Activated gamma-delta T cell (primary cell): ENCODE results near the gene ITGB2.
"Not testable (repeated sequence)": the region's sequence is repeated elsewhere in the genome, so short reads cannot be mapped to it uniquely, and the experiment has no call there.

Experiments used
- DNase-seq: peaks from one replicate; lab custom pipeline; 2025; lab: John Stamatoyannopoulos, UW

Gene ITGB2

GRCh38 chr21:44940116-44940631, 19.5 kb upstream of the ITGB2 start:
- DNase-seq = no peak

GRCh38 chr21:44939532-44940115, 18.9 kb upstream of the ITGB2 start, which contains the start of gene SLX9:
TSS of gene SLX9 (plus strand) at chr21:44940029. CDS start at chr21:44940058, 29 bp downstream.
- peak; percentile 58 for DNase-seq

GRCh38 chr21:44938772-44939531, 18.3 kb upstream of the ITGB2 start:
- DNase-seq = no peak

- no peak for DNase-seq
Measured at GRCh38 chr21:44935533-44935927, 14.8 kb upstream of the ITGB2 start.

DNA sequence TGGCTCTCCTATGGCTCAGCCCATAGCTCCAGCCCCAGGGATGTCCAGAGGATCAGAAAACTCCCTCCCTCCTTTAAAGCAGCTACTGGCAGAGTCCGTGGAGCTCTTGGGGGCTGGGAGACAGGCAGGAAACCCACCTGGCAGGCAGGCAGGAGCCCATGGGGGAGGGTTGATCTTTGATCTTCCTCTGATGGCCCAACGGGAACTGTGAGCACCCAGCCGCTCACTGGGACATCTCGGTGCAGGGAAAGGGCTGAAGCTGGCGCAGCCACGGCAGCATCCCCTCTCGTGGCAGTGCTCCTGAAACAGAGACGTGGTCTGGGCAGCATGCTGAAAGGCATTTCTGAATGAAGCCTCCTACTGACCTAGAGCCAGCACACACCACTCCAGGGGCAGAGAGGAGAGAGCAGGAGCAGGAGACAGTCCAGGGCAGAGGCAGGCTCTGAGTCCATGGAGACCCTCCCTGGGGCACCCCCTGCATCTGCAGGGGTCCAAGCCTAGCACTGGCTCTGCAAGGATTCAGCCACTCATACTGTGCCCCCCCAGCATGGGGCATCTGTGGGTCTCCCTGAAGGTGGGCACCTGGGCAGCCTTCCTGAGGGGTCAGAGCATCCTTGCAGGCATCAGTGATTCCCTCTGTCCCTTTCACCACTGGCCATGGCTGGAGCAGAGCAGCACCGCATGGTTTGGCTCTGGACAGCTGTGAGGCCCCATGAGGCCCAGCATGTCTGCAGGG, 14.3 kb upstream of the ITGB2 start:
- DNase-seq = no peak

DNA sequence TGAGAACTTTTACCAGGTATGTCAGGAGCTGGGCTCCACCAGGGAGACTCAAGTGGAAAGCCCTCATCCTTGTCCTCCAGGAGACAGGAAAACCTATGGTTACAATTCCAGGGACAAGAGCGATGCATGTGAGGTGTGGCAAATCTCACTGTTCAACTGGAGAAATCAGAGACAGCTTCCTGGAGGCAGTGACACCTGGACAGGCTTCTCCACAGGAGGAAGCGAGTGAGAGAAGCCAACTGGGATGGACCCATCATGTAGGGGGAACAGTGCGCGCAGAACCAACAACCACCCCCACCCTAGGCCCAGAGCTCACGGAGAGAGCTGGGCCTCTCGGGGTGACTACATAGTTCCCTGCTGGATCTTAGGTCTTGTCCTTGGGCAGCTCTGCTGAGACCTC, 13.6 kb upstream of the ITGB2 start:
- DNase-seq = no peak

- no peak for DNase-seq
Measured at GRCh38 chr21:44933918-44934260, 13.2 kb upstream of the ITGB2 start.

DNA sequence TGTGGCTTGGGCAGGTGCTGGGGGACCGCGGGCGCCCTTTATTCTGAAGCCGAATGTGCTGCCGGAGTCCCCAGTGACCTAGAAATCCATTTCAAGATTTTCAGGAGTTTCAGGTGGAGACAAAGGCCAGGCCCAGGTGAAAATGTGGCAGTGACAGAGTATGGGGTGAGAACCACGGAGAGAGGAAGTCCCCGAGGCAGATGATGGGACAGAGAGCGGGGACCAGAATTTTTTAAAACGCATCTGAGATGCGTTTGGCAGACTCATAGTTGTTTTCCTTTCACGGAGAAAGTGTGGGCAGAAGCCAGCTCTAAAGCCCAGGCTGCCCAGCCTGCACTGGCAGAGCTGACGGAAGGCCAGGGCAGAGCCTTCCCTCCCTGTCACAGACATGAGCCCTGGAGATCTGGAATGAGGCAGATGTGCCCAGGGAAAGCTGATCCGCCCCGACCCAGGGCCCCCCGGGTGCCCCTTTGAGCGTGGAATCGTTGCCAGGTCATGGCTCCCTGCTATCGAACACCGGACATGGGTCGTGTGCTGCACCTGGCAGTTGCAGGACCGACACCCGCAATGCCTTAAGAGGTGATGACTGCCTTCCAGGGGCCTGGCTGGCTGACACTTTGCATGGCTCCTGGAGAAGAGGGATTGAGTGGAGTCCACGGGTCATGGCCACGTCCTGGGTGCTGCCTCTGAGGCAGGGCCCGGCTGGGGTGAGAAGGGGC, 12.7 kb upstream of the ITGB2 start:
- no peak for DNase-seq

- DNase-seq = peak; percentile 47
Measured at GRCh38 chr21:44932408-44933181, 11.9 kb upstream of the ITGB2 start.

DNA sequence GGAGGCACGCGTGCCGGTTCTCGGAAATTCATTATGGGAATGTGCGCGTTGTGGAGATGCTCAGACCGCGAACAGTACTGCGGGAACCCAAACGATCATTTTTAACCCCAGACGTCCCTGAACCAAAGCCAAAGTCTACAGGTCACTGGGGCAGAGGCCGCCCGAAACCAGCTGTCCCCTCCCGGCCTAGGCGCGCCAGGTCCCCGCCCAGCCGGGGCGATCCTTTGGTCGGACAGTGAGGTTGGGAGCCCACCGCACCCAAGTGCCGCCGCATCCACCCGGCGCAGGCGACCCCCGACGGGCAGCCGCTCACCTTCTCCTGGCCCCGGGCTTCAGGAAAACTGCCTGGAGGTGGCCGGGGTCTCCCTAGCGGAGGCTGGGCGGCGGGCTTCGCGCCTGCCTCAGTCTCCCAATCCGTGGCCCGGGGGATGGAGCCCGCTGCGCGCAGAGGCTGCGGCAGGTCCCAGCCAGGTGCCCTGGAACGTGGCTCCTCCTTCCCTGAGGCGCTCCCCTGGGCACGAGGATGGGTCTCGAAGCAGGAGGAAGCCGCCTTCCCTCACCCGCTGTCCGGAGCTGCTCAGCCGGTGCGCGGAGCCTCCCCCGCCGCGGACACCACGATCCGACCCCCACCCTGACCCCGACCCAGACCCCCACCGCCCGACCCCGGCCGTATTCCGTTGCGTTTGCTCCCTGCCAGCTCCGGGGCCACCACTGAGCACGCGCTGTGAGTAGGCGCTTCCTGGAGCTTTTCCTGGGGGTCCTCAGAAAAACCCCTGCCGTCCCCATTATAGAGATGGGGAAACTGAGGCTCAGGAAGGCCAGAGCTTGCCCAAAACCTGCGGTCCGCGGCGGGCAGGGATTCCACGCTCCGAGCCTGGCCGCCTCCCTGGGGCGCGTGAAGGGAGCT, 11.1 kb upstream of the ITGB2 start:
- no peak for DNase-seq

DNA sequence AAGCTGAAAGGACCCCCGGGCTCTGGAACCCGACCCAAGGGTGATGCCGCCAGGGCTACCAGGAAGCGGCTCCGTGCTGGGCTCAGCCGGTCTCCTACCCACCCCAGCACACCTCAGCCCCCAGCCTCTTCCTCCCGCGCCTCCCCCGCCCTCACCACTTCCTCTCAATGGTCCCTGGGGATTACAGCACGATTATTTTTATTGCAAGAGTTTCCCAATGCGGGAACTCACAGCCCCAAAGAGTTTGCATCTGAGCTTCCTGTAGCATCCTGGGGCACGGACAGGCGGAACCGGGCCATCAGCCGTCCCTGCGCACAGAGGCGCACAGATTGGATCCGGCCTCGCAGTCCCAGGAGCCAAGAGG, 10.4 kb upstream of the ITGB2 start:
- no peak for DNase-seq

GRCh38 chr21:44930543-44930981, 9.9 kb upstream of the ITGB2 start:
- DNase-seq = no peak

DNA sequence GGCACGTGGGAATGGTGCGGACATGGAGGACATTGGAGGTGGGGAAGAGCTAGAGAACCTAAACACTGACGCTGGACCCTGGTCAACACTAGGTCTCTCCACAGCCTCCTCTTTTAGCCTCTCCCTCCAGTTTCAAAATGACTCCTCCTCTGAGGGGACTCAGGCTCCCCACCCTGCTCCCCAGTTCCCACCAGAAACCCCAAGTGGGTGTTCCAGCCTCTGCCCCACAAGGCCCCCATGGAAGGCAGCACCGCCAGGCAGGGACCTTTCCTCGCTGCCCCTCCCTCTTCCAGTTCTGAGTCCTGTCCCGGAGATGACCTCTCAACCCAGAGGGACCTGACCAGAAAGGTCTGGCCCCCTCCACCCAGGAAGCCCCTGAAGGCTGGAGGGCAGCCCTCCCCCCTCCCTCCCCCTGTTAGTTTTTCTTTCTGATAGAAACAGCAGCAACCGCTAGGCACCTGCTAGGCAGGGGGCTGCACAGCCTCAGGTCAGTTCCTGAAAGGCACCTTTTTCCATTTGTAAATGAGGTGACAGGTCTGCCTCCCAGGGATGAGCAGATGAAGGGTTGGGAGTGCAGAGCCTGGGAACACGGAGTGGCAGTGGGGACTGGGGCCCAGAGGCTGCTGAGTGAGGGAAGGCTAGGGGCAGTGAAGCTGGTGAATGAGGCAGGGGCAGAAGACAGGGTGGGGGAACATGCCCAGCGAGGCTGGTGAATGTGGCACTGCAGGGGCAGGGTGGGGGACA, 9.3 kb upstream of the ITGB2 start:
- no peak for DNase-seq

DNA sequence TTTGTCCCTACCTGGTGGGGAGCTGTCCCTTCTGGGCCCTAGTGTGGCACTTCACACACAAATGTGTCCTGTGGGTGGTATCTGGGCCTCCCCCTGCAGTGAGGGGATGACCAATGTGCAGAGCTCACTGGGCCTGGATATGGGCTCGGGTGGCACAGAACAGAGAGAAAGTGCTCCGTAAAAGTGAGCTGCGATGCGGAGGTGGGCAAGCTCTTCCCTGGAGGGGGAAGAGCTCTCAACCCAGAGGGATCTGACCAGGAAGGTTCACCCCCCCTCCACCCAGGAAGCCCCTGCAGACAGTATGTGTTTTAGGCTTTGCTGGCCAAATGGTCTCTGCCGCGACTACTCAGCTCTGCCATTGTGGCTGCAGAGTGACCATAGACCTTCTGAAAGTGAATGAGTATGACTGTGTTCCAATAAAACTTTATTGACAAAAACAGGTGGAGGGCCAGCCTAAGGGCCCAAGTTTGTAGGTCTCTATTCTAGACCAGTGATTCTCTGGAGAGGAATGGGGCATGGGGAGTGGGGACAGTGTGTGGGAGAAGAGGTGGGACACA, 8.6 kb upstream of the ITGB2 start:
- DNase-seq = no peak

- DNase-seq = not testable (repeated sequence)
Measured at GRCh38 chr21:44928500-44929241, 8.0 kb upstream of the ITGB2 start.

DNA sequence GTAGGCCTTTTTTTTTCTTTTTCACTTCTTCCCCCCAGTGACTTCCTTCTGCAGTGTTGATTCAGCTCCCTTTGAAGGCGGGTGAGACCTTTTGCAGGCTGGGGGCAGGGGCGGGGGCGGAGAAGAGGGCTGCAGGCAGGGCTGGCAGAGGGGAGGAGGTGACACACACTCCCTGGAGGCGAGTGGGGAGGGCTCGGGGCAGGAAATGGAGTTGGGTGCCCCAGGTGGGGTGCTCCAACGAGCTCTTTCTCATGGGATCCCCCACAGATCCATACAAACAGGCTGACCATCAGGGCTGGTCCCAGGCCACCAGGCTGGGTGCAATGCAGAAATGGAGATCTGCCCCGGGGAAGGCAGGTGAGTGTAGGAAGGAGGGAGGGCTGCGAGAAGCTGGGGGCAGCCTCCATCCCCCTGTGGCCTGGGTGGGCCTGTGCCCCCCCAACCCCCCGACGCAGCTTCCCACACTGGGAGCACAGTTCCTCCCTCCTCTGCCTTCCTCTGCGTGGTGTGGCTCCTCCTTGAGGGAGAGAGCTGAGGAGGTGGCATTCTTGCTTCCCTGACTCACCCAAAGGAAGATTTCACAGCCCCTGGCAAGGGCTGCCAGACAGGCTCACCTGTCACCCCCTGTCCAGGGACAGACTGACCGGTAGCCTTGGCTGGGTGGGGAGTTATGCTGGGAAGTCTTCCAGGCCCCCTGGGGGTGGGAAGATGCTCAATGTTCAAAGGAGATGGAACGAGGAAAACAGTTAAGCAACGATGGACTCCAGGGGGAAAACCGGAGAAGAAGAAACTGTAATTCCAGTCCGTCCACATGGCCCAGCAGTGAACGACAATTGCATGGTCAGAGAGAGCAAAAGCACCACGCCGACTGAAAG, 7.1 kb upstream of the ITGB2 start:
- peak; percentile 80 for DNase-seq

DNA sequence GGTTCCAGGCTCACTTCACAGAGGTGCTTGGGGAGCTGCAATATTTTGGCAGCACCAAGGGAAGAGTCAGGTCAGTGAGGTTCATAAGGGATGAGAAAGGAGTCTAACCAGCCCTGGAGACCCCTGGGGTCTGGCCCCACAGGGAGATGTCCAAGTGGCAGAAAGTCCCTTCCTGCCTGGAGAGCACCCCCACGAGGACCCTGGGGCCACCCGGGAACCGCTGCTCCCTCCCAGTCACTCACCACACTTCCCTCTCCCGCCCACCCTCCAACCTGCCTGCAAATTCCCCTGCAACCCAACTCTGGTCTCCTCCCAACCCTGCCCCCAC, 6.5 kb upstream of the ITGB2 start:
- no peak for DNase-seq
